Skeletal muscle satellite cell (primary cell): ENCODE results near the gene PRKCE.

Source experiments
- H3K27me3 ChIP-seq: 2 replicates; pipeline ENCODE4 v1.7.0; 2013; ENCODE audit warnings: low read length; ENCODE audit not compliant: control insufficient read depth, insufficient read depth
- H3K36me3 ChIP-seq: 2 replicates; pipeline ENCODE4 v1.7.0; 2013; ENCODE audit warnings: mild to moderate bottlenecking, control low read depth, low read length; ENCODE audit not compliant: insufficient read depth
- H3K4me1 ChIP-seq: 2 replicates; pipeline ENCODE4 v1.7.0; 2013; ENCODE audit warnings: low read length; ENCODE audit not compliant: control insufficient read depth, insufficient read depth
- H3K4me2 ChIP-seq: 2 replicates; pipeline ENCODE4 v1.7.0; 2013; ENCODE audit warnings: mild to moderate bottlenecking, low read length
- H3K4me3 ChIP-seq: 2 replicates; pipeline ENCODE4 v1.7.0; 2013; ENCODE audit warnings: low read length
- H3K9ac ChIP-seq: 2 replicates; pipeline ENCODE4 v1.7.0; 2013; ENCODE audit warnings: mild to moderate bottlenecking, low read depth, low read length, moderate library complexity
- H3K9me3 ChIP-seq: replicated peaks from 2 replicates; pipeline ENCODE4 v1.7.0; 2013; ENCODE audit warnings: mild to moderate bottlenecking, control low read depth, low read length

The PRKCE gene

DNA sequence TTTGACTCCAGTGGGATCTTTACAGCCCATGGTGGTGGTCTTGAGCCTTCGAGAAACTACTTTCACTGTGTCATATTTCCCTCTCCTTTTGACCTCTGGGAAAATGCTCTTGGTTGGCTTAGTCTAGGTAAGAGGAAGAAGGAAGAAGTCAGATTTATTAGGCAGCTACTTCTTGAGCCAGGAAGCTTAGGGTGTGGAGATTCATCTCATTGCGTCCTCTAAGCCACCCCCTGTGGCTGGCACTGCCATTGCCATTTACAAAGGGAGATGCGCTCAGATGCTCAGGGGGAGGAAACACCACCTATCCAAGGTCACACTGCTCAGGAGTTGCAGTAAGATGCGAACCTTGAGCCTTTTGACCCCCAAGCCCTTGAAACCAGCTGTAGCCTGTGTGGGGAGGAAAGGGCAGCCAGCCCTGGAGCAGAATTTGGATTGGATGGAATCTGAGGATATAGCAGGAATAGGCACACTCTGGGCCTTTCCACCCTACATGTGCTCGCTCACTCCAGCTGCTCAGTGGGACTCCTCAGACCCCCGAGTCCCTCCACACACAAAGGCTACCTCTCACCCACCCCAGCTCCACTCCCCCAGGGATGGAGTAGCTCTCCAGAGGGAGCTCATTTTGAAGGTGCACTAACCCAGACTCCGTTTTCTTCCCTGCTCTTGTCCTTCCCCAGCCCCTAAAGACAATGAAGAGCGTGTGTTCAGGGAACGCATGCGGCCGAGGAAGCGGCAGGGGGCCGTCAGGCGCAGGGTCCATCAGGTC, 324.5 kb downstream of the PRKCE start:
- Histone ChIP-seq H3K36me3 (no peaks in the 10 kb centered on the region), H3K27me3 (no peaks in the 10 kb centered on the region), H3K9ac (no peak overlapping the region), H3K4me3 (no peak overlapping the region), H3K4me1 (no peaks in the 10 kb centered on the region), H3K4me2 (no peak overlapping the region), H3K9me3 (no peaks in the 10 kb centered on the region)

DNA sequence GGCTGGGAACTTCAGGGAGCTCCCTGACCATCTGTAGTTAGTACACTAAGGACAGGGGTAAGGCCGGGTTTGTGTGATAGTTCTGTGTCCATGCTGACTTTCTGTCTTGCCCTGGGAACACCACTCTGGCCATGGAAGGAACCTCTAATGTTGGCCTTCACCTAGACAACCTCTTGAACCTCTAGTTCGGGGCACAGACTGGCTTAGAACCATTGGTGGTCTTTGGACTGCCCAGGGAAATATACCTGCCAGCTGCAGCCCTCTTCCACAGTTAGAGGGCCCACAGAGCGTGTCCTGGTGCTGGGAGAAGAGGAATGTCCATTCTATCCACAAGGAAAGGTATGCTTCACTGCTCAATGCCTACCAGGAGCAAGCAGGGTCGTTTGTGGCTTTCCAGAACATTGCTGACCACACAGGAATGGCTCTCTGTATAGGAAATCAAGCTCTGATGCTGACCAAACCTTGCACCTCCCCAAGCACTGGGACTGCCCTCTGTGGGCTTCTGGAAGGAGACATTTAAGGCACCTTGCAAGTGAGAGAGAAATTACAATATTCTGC, 326.9 kb downstream of the PRKCE start:
- Histone ChIP-seq H3K27me3 (no peaks in the 10 kb centered on the region), H3K4me3 (no peak overlapping the region), H3K9me3 (no peaks in the 10 kb centered on the region), H3K4me2 (no peak overlapping the region), H3K36me3 (no peaks in the 10 kb centered on the region), H3K4me1 (no peaks in the 10 kb centered on the region), H3K9ac (no peak overlapping the region)

DNA sequence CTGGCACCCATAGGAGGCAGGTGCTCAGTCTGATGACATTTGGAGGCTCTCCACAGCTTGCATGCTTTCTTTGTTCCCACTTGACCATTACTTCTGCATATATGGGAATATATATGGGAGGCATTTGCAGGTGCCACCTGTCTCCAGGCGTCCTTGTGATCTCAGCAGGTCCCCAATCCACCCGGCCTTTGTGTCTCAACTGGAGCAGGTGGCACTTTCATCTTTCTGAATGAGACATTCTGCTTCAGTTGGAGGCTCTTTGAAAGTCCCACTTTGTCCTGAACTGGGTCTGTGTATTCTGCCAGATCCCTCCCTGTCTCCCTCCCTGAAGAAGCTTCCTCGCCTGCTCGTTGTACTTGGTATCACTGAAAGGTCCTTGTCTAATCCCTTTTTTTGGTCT, 327.6 kb downstream of the PRKCE start:
- H3K4me3 ChIP-seq, result no peak overlapping the region
- H3K36me3 ChIP-seq, result no peaks in the 10 kb centered on the region
- no peaks in the 10 kb centered on the region for H3K27me3 ChIP-seq
- H3K4me1 ChIP-seq, result no peaks in the 10 kb centered on the region
- no peak overlapping the region for H3K4me2 ChIP-seq
- H3K9me3 ChIP-seq, result no peaks in the 10 kb centered on the region
- no peak overlapping the region for H3K9ac ChIP-seq

DNA sequence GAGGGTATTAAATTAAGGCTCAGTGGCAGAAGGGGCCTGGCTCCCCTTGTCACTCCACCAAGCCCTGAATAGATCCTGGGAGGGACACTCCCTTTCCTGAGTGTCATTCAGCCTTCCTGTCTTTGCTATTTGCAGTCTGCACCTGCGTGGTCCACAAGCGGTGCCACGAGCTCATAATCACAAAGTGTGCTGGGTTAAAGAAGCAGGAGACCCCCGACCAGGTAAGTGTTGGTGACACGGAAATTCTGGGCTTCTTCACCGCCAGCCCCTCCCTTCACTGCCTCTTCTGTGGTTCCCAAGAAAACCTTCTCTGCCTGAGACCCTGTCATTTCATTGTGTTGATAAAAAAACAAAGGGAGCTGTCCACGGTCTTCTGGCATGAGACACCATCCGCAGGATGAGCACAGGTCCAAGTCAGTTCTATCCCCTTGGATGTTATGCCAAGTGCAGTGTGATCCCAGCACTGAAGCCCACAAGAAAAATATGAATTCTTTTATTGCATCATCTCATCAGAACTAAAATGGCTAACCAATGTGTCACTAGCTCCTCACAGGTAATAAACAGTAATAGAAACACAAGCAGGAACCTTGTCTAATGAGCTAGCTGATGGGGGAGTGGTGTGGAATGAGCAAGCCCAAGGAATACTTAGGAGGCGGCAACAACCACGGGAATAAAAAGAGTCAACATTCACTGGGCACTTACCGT, 328.8 kb downstream of the PRKCE start:
- Histone ChIP-seq H3K4me3 (no peak overlapping the region), H3K36me3 (no peaks in the 10 kb centered on the region), H3K4me1 (no peaks in the 10 kb centered on the region), H3K9ac (no peak overlapping the region), H3K9me3 (no peaks in the 10 kb centered on the region), H3K27me3 (no peaks in the 10 kb centered on the region), H3K4me2 (no peak overlapping the region)

DNA sequence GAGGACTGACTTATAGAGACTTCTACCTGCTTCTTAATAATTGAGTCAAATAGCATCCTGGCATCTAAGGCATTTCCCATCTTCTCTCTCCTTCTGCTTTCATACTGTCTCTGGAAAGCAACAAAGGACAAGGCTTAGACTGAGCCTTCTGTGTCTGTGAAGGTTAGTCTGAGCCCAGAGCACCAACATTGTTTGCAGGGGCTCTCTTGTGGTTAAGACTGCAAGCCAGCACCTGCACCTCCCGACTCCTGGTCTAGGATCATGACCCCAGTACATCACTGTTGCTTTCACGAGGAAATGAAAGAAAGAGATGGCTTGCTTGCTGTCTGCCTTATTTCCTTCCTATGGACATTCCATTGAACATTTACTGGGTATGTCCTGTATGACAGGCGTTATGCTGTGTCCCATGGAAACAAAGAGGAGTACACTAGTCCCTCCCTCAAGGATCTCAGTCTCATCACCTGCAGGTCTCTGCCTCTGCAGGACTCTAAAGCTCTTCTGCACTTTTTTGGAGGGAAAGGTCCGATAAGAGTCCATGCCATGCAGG, 330.0 kb downstream of the PRKCE start:
- Histone ChIP-seq H3K4me1 (no peaks in the 10 kb centered on the region), H3K27me3 (no peaks in the 10 kb centered on the region), H3K36me3 (no peaks in the 10 kb centered on the region), H3K9ac (no peak overlapping the region), H3K4me2 (no peak overlapping the region), H3K9me3 (no peaks in the 10 kb centered on the region), H3K4me3 (no peak overlapping the region)

DNA sequence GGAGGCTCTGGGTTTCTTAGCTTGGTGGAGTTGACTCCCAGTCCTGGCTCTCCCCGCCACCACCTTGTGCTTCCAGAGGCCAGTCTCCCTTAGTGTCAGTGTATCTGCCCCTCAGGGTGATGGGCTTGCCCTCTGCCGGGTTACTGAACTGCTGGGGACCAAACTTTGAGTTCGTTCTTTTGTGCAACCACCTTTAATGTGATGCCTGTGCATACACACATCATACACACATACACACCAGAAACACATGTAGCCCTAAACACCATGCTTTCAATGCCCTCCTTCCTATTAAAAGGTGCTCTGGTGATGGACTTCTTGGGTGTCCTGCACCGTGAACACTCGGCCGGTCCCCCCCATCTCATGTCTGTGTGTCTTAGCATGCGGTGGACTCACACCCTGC, 330.6 kb downstream of the PRKCE start:
- H3K36me3 ChIP-seq, result no peaks in the 10 kb centered on the region

DNA sequence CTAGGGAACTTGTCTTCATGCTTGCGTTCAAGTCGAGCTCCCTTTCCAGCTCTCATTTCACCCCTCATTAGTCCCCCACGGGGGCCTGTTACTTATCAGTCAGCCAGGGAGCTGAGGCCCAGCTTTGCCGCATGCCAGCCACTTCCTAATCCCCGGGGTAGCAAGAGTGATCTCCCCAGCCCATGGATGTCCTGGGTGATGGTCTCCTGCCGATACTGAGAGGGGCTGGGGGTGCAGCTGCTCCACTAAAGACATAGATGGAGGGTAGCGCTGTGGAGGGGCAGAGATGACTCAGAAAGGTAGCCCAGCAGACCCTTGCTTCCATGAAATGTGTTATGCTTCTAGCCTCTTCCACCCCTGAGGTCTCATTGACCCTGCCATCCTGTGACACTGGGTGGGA, 331.7 kb downstream of the PRKCE start:
- Histone ChIP-seq H3K4me2 (no peak overlapping the region), H3K36me3 (no peaks in the 10 kb centered on the region), H3K4me3 (no peak overlapping the region), H3K9me3 (no peaks in the 10 kb centered on the region), H3K9ac (no peak overlapping the region), H3K4me1 (no peaks in the 10 kb centered on the region), H3K27me3 (no peaks in the 10 kb centered on the region)

More for the DNA sequence above, 330.6 kb downstream of the PRKCE start:
- no peak overlapping the region for H3K9ac ChIP-seq
- H3K4me3 ChIP-seq, result no peak overlapping the region
- no peaks in the 10 kb centered on the region for H3K27me3 ChIP-seq
- no peak overlapping the region for H3K4me2 ChIP-seq
- no peaks in the 10 kb centered on the region for H3K9me3 ChIP-seq
- no peaks in the 10 kb centered on the region for H3K4me1 ChIP-seq

DNA sequence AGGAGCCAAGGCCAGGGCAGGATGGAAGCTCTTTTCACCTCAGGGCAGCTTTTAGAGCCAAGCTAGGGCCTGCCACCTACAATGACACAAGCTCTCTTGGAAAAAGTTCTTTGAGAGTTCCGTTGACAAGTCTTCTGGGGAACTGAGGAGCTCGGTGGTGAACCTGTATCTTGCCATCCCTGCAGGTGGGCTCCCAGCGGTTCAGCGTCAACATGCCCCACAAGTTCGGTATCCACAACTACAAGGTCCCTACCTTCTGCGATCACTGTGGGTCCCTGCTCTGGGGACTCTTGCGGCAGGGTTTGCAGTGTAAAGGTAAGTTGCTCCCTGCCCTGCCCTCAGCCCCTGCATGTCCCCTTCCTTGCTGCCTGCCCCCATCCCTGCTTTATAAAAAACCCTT, 332.9 kb downstream of the PRKCE start:
- Histone ChIP-seq H3K9ac (no peak overlapping the region), H3K4me2 (no peak overlapping the region), H3K4me3 (no peak overlapping the region), H3K36me3 (no peaks in the 10 kb centered on the region), H3K27me3 (no peaks in the 10 kb centered on the region), H3K9me3 (no peaks in the 10 kb centered on the region), H3K4me1 (no peaks in the 10 kb centered on the region)

DNA sequence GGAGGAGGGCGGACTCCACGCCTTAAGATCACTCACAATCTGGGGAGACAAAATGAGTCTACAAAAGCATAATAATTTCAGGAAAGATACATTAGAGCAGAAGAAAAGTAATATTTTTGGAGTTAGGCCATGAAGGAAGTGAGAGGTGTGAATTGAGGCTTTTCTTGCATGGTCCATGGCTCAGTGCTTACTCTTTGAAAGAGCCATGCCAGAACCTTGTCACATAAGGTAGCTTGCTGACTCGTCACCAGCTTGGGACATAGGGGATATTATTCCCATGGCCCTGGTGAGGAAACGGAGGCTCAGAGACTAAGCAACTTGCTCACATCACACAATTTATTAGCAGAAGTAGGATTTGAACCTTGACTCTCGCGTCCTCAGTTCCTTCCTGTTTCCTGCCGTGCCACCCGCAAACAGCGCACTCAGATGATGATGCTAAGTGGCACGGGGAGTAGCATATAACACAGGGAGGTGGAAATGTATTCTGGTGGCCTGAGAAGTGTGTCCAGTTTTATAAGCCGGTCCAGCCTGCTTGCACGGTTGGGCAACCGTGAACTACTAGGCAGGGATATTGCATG, 333.5 kb downstream of the PRKCE start:
- H3K27me3 ChIP-seq, result no peaks in the 10 kb centered on the region
- H3K36me3 ChIP-seq, result no peaks in the 10 kb centered on the region
- no peaks in the 10 kb centered on the region for H3K4me1 ChIP-seq
- H3K9ac ChIP-seq, result no peak overlapping the region
- no peak overlapping the region for H3K4me3 ChIP-seq
- no peaks in the 10 kb centered on the region for H3K9me3 ChIP-seq
- no peak overlapping the region for H3K4me2 ChIP-seq

DNA sequence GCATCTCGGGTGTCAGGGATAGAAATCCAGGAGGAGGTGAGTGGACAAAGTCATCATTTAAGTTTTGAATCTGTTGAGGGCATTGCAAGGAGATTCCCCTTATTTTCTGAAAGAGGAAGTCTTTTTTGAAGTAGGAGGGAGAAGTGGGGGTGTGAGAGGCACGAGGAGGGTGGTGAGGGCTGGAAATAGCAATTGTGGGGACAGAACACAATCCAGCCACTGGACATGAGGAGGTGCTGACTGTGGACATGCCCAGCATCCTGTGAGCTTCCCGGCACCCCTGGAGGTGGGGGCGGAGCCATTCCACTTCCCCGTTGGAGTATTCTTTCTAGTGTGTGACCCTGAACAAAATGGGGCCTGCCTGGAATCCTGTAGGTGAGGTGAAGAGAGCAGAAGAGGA, 335.0 kb downstream of the PRKCE start:
- Histone ChIP-seq H3K4me3 (no peak overlapping the region), H3K9me3 (no peaks in the 10 kb centered on the region), H3K4me1 (peaks cover 2% of the 10 kb centered on the region), H3K27me3 (no peaks in the 10 kb centered on the region), H3K9ac (no peak overlapping the region), H3K36me3 (no peaks in the 10 kb centered on the region), H3K4me2 (no peak overlapping the region)

DNA sequence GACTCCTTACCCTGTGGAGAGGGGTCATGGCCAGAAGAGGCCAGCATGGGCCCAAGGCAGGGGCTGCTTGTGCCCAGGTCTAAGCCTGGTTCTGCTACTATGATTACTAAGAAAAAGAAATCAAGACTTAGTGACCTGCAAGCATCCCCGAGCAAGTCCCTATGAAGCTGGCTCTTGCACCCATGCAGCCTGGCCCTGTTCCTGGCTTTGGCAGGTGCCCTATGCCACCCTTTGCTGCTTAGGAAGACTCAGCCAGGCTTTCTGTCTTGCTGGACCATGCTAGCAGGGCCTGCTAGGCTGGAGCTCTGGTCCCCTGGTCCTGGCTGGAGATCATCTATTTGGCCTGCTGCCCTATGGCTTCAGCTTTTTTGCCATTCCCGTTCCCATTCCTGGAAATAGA, 336.4 kb downstream of the PRKCE start:
- Histone ChIP-seq H3K4me2 (no peak overlapping the region), H3K36me3 (no peaks in the 10 kb centered on the region), H3K4me1 (peaks cover 15% of the 10 kb centered on the region), H3K4me3 (no peak overlapping the region), H3K9ac (no peak overlapping the region), H3K9me3 (no peaks in the 10 kb centered on the region), H3K27me3 (no peaks in the 10 kb centered on the region)
